Lower leg skin (tissue), 3 donors: ENCODE data around the gene CC2D2B.

Experiments used
- POLR2A ChIP-seq, 2 donors: fragments of 450-650 bp; IDR thresholded peaks; one replicate each; pipeline ENCODE4 v1.6.1; 2016 to 2017; ENCODE audit warnings: antibody characterized with exemption in 2 of 2, mild to moderate bottlenecking in 1 of 2, moderate library complexity in 1 of 2
- TF ChIP-seq, protein P1 (sequence below), 3 donors: fragments of 450-650 bp; IDR thresholded peaks; one replicate each; pipeline ENCODE4 v1.5.1; 2016; ENCODE audit warnings: antibody characterized with exemption in 3 of 3, mild to moderate bottlenecking in 3 of 3, moderate library complexity in 2 of 3

DNA sequence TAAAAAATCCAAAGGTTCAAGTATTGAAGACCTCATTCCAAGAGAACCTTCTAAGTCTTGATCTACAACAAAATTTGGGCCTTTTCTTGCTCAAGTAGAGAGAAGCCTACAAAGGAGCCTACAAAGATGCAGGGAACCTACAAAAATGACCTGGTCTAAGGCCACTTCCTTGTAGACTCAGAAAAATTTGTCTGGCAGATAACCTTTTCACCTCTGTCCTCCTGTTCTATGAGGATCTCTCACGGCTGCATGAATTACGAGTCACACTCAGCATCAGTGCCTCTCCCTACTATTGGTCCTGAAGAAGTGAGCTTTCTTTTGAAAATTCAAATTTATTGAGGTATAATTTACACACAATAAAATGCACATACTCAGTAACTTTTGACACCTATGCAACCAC lies 164.9 kb downstream of the CC2D2B start:
- TF ChIP-seq POLR2A (IDR thresholded peaks at IDR 0.05), result no peak
- TF ChIP-seq, protein P1, sequence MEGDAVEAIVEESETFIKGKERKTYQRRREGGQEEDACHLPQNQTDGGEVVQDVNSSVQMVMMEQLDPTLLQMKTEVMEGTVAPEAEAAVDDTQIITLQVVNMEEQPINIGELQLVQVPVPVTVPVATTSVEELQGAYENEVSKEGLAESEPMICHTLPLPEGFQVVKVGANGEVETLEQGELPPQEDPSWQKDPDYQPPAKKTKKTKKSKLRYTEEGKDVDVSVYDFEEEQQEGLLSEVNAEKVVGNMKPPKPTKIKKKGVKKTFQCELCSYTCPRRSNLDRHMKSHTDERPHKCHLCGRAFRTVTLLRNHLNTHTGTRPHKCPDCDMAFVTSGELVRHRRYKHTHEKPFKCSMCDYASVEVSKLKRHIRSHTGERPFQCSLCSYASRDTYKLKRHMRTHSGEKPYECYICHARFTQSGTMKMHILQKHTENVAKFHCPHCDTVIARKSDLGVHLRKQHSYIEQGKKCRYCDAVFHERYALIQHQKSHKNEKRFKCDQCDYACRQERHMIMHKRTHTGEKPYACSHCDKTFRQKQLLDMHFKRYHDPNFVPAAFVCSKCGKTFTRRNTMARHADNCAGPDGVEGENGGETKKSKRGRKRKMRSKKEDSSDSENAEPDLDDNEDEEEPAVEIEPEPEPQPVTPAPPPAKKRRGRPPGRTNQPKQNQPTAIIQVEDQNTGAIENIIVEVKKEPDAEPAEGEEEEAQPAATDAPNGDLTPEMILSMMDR (IDR thresholded peaks at IDR 0.05), result no peak
